Right renal pelvis (tissue), 4 donors: ENCODE results near the gene EEF2K. TPM values are rescaled to one million over a fixed set of nuclear protein-coding genes. Genes with fewer than 3 reads are reported as not detected.
"Not testable (repeated sequence)": the region's sequence is repeated elsewhere in the genome, so short reads cannot be mapped to it uniquely, and the experiment has no call there.

Experiments
- DNase-seq, 4 donors: peaks; one replicate each; pipeline ENCODE4 v3.0.0-alpha.2; 2013; ENCODE audit warnings: low read depth in 4 of 4, low spot score in 3 of 4, missing footprints in 1 of 4
- polyA plus RNA-seq, 4 donors: library from polyadenylated mRNA; unstranded; fragments of 120-200 nt; gene quantifications; one replicate each; pipeline ENCODE4 v1.2.1, GENCODE V29; 2013; ENCODE audit not compliant: insufficient read length in 4 of 4

The EEF2K gene
- polyA plus RNA-seq, 4 donors = 10.5 to 14.3 (median 12.1) TPM

- DNase-seq = peak in 1 of 4 donors; percentile 13
Measured at GRCh38 chr16:22189473-22190080, 16.5 kb upstream of the EEF2K start.

DNA sequence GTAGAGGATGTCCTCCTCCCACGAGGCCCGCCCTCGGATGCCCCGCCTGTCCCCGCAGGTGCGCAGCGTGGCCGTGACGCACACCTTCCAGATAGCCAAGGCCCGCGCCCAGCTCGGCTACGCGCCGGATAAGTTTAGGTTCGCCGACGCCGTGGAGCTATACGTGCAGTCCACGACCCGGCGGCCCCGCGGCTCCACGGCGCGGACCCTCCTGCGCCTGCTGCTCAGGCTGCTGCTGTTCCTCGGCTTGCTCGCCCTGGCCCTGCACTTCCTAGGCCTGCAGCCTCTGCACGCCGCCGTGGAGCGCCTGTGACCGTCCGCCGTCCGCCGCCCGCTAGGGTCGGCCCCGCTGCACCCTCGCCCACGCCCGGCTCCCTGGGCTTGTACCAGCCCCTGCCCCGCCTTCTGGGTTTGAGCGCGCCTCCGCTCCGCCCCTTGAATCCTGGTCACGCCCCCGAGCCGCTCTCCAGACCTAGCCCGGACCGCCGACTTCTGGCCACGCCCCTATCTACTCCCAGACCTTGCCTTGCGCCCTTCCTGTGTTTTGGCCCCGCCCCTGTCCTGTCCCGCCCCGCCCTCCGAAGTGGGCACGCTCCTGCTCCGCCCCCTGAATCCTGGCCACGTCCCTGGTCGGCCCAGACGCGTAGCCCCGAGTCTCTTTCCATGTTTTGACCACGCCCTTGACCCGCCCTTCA, 15.8 kb upstream of the EEF2K start:
- DNase-seq = peak in 2 of 4 donors; percentile 100

DNA sequence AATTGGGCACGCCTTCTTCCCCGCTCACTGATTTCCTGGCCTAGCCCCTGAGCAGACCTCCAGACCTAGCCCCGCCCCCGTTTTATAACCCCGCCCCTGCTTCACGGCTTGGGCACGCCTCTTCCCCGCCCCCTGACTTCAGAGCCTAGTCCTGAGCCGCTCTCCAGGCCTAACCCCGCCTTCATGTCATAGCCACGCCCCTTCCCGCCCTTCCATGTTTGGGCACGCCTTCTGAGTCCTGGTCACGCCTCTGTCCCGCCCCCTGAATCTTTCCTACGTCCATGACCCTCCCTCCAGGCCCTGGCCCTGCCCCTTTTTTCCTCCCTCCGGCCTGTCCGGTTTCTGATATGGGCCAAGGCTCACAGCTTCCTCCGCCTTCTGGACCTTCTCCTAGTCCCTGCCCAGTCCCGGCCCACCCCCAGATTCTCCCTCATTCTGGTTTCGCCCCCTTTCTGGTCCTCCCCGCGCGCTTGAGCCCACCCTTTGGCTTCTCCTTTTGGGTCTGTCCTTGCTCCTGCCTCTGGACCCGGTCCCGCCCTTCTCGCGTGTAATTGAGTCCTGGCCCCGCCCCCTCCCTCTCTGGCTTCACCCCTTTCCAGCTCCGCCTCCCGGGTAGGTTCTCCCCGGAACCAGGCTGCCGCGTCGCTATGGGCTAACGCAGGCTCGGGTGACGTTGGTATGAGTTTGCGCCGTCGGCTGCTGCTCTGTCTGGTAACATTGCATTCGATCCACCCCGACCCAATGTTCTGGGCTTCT, 15.1 kb upstream of the EEF2K start:
- DNase-seq = peak; percentile 94 to 100 (median 100)

DNA sequence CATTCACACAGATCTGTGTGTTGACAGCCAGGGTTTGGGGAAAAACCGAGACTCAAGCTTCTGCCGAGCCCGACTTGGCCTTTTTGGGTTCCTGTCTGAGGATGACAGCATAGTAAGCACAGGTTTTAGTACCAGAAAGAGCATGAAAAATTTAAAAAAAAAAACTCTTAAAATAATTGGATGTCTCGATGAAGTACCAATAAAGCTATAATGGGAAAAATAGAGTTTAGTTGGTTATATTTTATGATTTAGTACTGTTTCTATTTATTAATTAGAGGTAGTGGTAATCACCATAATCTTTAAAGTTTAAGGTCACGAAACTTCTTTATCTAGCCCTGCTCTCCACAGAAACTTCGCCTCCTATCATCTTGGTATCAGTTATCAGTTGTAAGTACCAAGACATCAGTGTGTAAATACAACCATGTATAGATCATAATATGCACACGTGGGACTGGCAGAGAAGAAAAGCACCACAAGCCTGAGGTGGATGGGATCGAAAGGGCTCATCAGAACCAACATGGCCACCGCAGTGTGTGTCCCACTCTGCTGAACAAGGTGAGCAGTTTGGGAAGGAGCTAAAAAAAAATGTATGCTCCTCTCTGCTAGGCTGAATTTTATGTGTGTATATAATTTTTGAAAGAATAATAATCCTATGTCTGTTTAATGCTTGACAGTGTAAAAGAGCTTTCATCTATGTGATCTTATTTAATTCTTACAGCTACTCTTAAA, 14.4 kb upstream of the EEF2K start:
- DNase-seq = peak in 1 of 4 donors; percentile 15

DNA sequence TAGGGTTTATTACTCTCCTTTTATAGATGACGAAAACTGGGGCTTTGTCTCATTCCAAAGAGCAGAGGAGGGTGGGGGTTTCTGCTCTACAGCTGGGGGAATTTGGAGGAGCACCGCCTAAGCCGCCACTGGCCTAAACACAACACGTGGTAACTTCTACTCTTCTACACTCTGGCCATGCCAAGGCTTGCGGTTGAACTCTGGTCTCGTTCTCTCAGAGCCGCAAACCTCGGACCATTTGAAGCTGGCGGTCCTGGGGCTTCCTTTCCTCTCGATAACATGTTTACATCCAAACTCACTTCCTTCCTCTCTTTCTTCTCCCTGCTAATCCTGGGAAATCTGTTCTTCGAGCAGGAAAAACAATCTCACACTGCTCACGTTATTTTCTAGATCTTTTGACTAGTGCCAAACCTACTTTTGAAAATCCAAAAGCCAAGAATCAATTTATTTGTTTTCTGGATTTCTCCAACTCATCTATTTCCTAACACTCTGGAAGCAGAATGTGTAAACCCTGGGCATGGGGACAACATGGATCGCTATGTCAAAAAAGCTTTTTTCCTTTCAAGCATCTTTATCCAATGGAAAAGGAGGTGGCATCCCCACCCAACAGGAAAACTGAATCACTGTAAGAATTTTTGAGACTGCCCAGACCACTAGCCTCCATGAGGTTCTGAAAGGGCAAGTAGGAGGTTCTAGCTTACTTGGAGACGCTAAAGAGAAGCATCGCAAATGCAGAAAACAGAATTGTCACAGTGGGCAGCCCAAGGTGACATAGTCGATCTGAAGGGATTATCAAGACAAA, 13.6 kb upstream of the EEF2K start:
- peak in 3 of 4 donors; percentile 38 to 53 (median 43) for DNase-seq

GRCh38 chr16:22193063-22193411, 13.0 kb upstream of the EEF2K start:
- no peak for DNase-seq

DNA sequence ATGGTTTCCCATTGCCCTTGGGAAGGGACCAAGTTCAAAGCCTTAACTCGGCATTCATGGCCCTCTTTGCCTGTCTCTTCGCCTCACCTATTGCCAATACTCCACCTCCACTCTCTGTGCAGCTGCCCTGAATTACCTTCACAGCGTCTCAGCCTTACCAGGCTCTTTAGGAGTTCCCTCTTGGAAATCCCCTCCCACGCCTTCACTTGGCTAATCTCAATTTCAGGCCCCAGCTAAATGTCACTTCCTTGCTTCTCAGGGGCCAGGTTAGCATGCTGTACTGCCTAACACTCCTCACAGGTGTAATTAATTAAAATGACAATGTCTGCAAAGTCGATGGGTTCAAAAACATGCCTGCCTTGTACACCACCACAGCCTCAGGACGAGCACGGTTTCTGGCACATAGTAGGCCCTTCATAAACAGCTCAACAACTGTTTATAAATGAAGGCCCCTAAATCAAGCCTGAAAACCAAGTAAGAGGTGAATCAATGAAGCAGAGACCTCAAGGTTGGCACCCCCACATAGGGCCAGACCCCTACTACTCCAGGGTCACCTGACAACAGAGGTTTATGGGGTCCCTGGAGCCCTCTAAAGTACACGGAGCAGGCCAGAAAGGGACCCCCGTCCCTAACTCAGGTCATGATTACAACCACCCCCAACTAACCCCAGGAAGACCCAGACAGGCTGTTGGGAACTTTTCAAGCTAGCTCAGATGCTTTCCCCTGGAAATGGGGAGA, 11.2 kb upstream of the EEF2K start:
- DNase-seq = no peak

- DNase-seq = no peak
Measured at GRCh38 chr16:22195445-22195694, 10.7 kb upstream of the EEF2K start.

- peak; percentile 89 to 92 (median 90) for DNase-seq
Measured at GRCh38 chr16:22195695-22196558, 10.2 kb upstream of the EEF2K start.

GRCh38 chr16:22196559-22197168, 9.4 kb upstream of the EEF2K start:
- not testable (repeated sequence) for DNase-seq

DNA sequence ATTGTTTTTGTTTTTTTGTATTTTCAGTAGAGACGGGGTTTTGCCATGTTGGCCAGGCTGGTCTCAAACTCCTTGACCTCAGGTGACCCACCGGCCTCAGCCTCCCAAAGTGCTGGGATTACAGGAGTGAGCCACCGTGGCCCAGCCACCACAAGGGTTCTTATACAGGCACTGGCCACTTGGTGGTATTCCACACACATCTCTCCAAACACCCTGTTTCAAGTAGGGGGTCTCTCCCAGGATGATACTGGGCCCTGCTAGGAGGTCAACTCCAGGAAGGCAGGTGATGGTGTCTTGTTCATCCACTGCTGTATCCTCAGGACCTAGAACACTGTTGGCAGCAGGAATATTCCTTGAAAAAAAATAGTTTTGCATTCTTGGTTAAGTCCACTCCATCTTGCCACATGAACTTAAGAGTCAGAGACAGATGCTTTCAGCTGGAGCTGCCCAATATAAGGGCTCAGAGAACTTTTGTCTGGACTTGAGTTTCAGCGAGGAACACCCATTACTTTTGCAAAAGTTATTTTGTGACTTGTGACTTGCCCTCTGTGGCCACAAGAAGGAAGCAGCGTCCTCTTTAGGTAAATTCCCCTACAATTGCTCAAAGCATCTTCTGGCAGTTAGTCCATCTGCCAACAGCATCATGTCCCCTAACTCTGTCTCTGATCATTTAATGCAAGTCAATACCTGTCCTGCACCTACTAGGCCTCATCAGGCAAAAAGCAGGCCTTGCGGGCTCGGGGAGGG, 7.4 kb upstream of the EEF2K start:
- DNase-seq = no peak

GRCh38 chr16:22202261-22202637, 3.8 kb upstream of the EEF2K start:
- no peak for DNase-seq

GRCh38 chr16:22203091-22203490, 3.0 kb upstream of the EEF2K start:
- no peak for DNase-seq

DNA sequence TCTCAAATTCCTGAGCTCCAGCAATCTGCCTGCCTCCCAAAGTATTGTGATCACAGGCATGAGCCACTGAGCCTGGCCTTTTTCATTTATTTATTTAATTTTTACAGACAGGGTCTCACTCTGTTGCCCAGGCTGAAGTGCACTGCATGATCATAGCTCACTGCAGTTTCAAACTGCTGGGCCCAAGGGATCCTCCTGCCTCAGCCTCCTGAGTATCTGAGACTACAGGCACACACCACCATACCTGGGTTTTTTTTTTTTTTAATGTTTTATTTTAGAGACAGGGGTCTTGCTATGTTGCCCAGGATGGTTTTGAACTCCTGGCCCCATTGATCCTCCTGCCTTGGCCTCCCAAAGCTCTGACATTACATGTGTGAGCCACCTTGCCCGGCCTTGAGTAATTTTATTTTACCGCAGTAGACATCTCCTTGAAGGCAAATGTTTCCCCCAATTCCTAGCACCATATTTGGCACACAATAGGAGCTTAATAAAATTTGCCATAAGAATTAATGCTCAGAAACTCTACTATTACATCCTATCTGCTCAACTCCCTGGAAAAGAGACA, 1.9 kb upstream of the EEF2K start:
- DNase-seq = no peak

GRCh38 chr16:22205577-22206012, 483 bp upstream of the EEF2K start:
- DNase-seq = no peak

DNA sequence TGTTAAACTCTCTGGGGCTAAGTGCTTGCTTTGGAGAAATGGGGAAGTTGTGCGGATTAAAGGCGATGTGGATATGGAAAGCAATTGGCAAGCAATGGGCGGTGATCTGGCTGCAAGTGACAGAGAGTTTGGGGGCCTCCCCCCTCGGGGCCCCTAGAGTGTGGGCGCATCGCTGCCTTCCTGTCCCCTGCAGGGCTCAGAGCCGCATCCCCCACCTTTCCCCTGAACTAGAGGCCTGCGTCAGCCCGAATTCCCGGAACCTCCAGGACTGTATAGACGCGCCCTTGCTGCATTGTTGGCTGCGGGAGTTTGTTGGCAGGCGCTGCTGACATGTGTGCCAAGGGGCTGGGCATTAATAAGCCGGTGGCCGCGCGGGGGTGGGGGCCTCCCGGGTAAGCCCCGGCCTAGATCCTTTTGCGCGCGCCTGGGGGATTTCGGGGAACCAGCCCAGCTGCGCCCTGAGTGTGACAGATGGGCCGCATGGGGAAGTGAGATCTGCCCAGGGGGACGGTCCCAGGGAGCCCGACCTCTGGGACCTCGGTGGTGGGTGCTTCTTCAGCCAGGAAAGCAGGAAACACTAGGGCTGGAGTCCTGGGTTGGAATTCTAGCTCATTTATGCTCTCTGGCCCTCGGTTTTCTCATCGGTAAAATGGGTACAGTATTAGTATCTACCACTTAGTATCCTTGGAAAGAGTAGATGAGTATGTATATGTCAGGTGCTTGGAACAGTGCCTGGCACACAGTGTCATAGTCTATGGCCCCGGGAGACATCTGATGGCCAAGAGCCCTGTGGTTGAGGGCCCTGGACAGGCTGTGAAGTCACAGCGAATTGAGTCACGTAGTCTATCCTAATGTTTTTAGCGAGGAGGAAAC, 1.0 kb downstream of the EEF2K start:
- no peak for DNase-seq
